Adrenal gland (tissue), 5 donors: Measurements from ENCODE around the gene INPP5A.

Experiments
- CTCF ChIP-seq, 6 experiments: fragments of 450-650 bp in 4 of 6; fragments of 200-600 bp in 2 of 6; sonication (generic) in 1 of 6; IDR thresholded peaks; 1 replicate in 5 of 6; 2 replicates in 1 of 6; pipeline versions ENCODE4 v1.5.1 to v1.8.0; 2016 to 2021; ENCODE audit warnings: antibody characterized with exemption in 6 of 6, mild to moderate bottlenecking in 2 of 6, moderate library complexity in 1 of 6
- POLR2A ChIP-seq, 2 donors: fragments of 450-650 bp; IDR thresholded peaks; one replicate each; pipeline ENCODE4 v1.6.1; 2017; ENCODE audit warnings: antibody characterized with exemption in 2 of 2, mild to moderate bottlenecking in 2 of 2, moderate library complexity in 1 of 2
- donor health status: DM: no; HTN: no; CAD: no.

- no peak for TF ChIP-seq CTCF (IDR thresholded peaks at IDR 0.05)
- no peak for TF ChIP-seq POLR2A (IDR thresholded peaks at IDR 0.05)
These were observed 58.3 kb downstream of the INPP5A start for GRCh38 chr10:132595854-132596253.
